Right renal cortex interstitium (tissue), 3 donors: ENCODE measurements around the gene ZNF865. TPM values are rescaled to one million over a fixed set of nuclear protein-coding genes. Genes with fewer than 3 reads are reported as not detected.
"Not testable (repeated sequence)": the region's sequence is repeated elsewhere in the genome, so short reads cannot be mapped to it uniquely, and the experiment has no call there.

Experiments used
- DNase-seq, 3 donors: peaks; one replicate each; pipeline ENCODE4 v3.0.0-alpha.2; 2013; ENCODE audit warnings: low read depth in 3 of 3, low spot score in 2 of 3
- polyA plus RNA-seq, 3 donors: library from polyadenylated mRNA; unstranded; fragments of 120-200 nt; gene quantifications; one replicate each; pipeline ENCODE4 v1.2.1, GENCODE V29; 2013; ENCODE audit not compliant: insufficient read length in 3 of 3

ZNF865 gene
- polyA plus RNA-seq: 1 to 10 TPM; 5.1 to 7.0 (median 6.1) TPM

DNA sequence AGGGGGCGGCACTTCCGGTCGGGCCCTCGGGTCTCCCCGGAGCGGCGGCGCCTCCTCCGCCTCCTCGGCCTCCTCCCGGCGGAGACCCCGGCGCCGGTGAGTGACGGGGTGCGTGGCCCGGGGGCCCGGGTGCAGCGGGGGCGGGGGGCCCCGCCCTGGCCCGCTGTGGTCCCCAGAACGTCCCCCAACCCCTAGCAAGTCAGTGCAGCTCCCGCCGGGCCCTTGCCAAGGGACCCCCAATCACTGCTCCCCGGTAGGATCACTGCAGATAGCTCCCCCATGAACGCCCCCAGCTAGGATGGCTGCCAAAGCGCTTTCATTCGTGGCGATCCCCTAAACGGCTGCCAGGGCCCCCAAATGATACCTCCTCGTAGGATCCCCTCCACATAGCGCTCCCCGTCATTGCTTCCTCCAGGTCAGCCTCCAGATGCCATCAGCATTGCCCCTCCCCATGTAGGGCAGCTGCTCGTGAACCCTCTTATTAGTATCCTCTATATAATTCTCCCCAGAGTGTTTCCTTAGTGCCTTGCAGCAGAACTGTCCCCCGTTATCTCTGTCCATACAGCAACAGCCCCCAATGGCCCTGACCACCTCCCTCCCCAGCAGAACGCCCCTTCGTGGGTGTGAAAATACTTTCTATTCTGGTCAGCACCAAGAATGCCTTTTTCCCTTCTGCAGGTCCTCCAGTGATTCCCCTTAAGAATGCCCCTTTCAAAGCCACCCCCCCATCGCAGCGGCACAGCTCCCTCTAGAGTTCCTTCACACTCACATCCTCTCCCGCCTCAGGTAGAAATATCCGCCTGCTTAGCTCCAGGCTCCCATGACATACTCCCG, at the start of gene ZNF865:
Gene ZNF865, plus strand, starts transcription at position 11 of the 834 bp plus-strand sequence. CDS start 7,972 bp downstream, outside the sequence.
- peak in 2 of 3 donors; percentile 64 to 73 for DNase-seq

- no peak for DNase-seq
Measured at GRCh38 chr19:55559684-55560083, 45.8 kb upstream of the ZNF865 start.

DNA sequence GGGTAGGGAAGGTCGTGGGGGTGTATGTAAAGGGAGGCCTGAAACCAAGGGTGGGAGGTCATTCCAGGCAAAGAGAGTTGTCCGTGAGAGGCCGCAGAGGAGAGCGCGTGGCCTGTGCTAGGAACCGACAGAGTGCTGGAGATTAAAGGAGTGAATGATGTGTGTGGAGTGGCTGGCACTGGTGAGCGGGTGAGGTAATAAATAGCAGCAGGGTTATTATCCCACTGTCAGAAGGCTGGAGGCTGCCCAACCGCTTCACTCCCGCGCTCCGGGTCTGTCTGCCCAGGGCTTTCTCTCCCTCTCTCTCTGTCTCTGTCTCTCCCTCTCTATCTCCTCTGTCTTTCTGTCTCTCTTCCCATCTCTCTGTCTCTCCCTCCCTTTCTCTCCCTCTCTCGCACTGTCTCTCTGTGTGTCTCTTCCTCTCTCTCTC, 42.2 kb upstream of the ZNF865 start:
- DNase-seq: no peak

GRCh38 chr19:55566823-55567222, 38.6 kb upstream of the ZNF865 start:
- DNase-seq: no peak

DNA sequence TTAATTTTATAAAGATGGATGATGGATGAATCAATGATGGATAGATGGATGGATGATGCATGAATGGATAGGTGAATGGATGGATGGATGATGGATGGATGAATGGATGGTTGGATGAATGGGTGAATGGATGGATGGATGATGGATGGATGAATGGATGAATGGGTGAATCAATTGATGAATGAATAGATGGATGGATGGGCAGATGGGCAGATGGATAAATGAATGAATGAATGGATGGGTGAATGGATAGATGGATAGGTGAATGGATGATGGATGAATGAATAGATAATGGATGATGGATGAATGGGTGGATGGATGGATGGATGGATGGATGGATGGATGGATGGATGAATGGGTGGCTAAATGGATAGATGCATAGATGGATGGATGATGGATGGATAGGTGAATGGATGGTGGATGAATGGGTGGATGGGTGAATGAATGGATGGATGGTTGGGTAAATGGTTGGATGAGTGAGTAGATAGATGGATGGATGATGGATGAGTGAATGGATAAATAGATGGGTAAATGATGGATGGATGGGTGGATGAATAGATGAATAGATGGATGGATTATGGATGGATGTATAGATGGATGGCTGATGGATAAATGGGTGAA, 37.6 kb upstream of the ZNF865 start:
- no peak for DNase-seq

GRCh38 chr19:55569477-55569876, 36.0 kb upstream of the ZNF865 start:
- not testable (repeated sequence) for DNase-seq

DNA sequence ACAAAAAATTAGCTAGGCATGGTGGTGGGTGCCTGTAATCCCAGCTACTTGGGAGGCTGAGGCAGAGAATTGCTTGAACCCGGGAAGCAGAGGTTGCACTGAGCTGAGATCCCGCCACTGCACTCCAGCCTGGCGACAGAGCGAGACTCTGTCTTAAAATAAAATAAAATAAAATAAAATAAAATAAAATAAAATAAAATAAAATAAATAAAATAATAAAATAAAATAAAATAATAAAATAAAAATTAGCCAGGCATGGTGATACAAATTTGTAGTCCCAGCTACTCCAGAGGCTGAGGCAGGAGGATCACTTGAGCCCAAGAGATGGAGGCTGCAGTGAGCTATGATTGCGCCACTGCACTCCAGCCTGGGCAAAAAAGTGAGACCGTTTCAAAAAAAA, 31.5 kb upstream of the ZNF865 start:
- not testable (repeated sequence) for DNase-seq

DNA sequence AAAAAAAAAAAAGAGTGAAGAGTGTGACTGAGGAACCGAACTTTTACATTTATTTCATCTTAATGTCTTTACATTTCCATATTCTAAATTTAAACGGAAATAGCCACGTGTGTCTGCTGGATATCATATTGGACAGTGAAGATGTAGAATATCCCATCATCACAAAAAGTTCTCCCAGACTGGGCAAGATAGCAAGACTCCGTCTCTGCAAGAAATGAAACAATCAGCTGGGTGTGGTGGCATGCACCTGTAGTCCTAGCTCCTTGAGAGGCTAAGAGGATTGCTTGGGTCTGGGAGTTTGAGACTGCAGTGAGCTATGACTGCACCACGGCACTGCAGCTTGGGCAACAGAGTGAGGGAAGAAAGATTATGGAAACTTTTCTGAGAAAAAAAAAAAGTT, 28.7 kb upstream of the ZNF865 start:
- DNase-seq: no peak

GRCh38 chr19:55578031-55578760, 27.3 kb upstream of the ZNF865 start:
- no peak for DNase-seq

- DNase-seq: no peak
Measured at GRCh38 chr19:55578761-55579747, 26.4 kb upstream of the ZNF865 start.

GRCh38 chr19:55579766-55580621, 25.5 kb upstream of the ZNF865 start:
- no peak for DNase-seq

GRCh38 chr19:55580628-55581144, 24.8 kb upstream of the ZNF865 start, which contains the start of gene ZNF579:
Gene ZNF579, minus strand, starts transcription at chr19:55580848. Its CDS starts 1,209 bp downstream, at chr19:55579639.
- DNase-seq: peak in 1 of 3 donors; percentile 82

- DNase-seq: no peak
Measured at GRCh38 chr19:55581145-55581822, 24.2 kb upstream of the ZNF865 start.

- no peak for DNase-seq
Measured at GRCh38 chr19:55581823-55582223, 23.6 kb upstream of the ZNF865 start.

- DNase-seq: not testable (repeated sequence)
Measured at GRCh38 chr19:55582284-55582683, 23.2 kb upstream of the ZNF865 start.

DNA sequence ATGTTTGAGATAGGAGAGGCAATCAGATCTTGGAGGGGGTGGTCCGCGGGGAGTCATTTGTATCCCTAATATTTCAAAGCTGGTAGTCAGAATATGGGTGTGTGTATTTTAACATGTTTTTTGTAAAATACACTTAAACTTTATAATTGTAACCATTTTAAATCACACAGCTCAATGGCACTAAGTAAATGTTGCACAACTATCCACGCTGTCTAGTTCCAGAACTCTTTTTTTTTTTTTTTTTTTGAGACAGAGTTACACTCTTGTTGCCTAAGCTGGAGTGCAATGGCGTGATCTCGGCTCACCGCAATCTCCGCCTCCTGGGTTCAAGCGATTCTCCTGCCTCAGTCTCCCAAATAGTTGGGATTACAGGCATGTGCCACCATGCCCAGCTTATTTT, 21.6 kb upstream of the ZNF865 start:
- not testable (repeated sequence) for DNase-seq

DNA sequence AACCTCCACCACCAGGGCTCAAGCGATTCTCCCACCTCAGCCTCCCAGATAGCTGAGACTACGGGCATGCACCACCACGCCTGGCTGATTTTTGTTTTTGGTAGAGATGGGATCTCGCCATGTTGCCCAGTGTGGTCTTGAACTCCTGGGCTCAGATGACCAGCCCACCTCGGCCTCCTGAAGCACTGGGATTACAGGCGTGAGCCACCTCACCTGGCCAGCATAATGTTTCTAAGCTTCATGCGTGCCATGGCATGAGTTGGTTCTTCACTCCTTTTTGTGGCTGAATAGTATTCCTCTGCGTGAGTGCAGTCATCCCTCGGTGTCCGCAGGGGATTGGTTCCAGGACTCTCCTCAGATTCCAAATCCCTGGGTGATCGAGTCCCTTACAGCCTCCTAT, 20.6 kb upstream of the ZNF865 start:
- no peak for DNase-seq

- peak in 1 of 3 donors; percentile 73 for DNase-seq
Measured at GRCh38 chr19:55585658-55586339, 19.6 kb upstream of the ZNF865 start.
